ENCODE results near the gene GNA15. TPM values are rescaled to one million over a fixed set of nuclear protein-coding genes. Genes with fewer than 3 reads are reported as not detected.
"Not testable (repeated sequence)": the region's sequence is repeated elsewhere in the genome, so short reads cannot be mapped to it uniquely, and the experiment has no call there.

Gene GNA15
- total RNA-seq, 1 donor from 2014 or later: 0.82 TPM

DNA sequence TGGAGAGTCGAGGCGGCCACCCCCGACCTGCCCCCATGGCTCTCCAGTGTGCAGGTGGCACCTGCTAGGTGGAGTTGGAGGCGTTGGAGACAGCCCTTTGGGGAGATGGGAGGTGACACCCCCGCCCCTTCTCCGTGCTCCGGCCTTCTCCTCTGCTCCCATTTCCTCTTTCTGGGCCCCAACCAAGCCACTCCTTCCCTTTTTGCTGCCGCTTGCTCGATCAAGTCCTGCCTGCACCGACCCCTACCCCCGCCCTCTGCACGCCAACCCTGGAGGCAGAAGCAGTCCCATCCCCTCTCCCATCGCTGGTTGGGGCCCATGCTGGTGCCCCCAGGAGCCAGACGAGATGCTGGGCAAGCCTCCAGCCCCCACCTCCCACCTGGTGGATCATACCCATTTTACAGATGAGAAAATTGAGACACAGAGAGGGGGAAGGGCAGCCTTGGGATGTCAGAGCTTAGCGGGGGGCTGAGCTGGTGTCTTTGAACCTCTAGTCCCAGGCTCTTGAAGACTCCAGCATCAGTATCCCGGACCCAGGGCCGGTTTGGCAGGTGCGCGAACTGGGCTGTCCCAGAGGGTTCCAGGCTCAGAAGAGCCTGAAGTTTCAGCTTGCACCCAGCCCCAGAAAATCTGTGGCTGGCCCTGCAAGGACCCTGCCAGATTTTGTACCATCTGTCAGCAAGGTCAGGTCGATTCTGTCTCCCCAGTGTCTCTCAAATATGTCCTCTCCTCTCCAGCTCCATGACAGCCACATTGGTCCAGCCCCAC is 10.3 kb downstream of the GNA15 start:
- no peak for DNase-seq (ENCODE audit: low spot score in 2 of 2)

GRCh38 chr19:3146677-3147100 is 10.9 kb downstream of the GNA15 start:
- DNase-seq (ENCODE audit: low spot score in 2 of 2) (no peak), FAIRE-seq (no peak)

More for the DNA sequence above, 10.3 kb downstream of the GNA15 start:
- no peak for FAIRE-seq

DNA sequence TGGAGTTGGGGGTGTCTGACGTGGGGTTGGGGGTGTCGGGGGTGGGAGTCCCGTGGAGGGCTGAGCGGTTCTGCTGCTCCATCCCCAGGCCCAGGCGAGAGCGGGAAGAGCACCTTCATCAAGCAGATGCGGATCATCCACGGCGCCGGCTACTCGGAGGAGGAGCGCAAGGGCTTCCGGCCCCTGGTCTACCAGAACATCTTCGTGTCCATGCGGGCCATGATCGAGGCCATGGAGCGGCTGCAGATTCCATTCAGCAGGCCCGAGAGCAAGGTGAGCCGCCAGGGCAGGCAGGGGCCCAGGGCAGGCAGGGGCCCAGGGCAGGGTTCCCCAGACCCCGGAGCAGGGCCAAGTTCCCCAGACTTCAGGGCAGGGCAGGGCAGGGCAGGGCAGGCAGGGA is 12.7 kb downstream of the GNA15 start:
- no peak for FAIRE-seq
- no peak for DNase-seq (ENCODE audit: low spot score in 2 of 2)

DNA sequence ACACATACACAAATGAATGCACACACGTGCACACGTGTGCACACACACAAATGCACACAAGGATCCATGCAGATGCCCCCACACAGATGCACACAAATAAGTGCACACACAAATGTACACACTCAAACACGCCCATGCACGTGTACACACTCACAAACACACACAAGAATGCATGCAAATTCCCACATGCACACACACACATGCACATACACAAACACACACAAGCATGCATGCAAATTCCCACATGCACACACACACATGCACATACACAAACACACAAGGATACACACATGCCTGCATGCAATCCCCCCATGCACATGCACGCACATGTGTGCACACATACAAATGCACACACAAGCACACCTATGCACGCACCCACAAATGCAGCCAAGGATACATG is 13.3 kb downstream of the GNA15 start:
- DNase-seq (ENCODE audit: low spot score in 2 of 2) (no peak), FAIRE-seq (no peak)

GRCh38 chr19:3149526-3150505 is 14.0 kb downstream of the GNA15 start:
- FAIRE-seq (no peak), DNase-seq (ENCODE audit: low spot score in 2 of 2) (no peak)

GRCh38 chr19:3150739-3151329 is 15.0 kb downstream of the GNA15 start:
- DNase-seq (ENCODE audit: low spot score in 2 of 2): no peak
- FAIRE-seq: no peak

DNA sequence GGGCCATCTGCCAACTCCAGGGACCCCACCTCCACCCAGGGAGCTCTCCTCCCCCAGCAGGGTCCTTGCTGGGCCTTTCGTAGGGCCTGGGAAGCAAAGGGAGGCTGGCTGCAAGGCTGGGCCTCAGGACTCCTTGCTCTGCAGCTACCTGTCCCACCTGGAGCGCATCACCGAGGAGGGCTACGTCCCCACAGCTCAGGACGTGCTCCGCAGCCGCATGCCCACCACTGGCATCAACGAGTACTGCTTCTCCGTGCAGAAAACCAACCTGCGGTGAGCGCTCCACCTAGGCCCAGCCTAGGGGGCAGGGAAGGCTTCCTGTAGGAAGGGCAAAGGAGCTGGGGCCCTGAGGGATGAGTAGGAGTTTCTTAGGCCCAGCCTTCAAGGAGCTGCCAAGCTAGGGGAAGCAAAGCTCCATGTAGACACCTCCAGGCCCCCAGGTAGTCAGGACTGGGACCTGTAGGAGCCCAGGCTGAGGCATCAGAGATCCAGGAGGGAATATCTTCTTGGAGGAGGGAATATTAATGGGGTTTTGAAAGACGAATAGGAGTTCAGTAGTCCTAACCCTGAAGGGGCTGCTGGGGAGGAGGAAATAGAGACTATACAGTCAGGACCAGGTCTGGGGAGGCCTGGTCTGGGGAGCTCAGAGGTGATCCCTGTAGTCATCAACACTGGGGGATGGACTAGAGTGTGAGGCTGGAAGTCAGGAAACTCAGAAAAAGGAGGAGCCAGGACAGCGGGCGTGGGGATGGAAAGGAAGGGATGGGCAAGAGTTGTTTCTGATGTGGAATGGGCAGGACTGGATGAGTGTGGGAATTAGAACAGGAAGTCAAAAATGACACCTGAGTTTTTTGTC is 16.0 kb downstream of the GNA15 start:
- DNase-seq (ENCODE audit: low spot score in 2 of 2) (no peak), FAIRE-seq (no peak)

GRCh38 chr19:3152419-3152780 is 16.6 kb downstream of the GNA15 start:
- FAIRE-seq (no peak), DNase-seq (ENCODE audit: low spot score in 2 of 2) (no peak)

DNA sequence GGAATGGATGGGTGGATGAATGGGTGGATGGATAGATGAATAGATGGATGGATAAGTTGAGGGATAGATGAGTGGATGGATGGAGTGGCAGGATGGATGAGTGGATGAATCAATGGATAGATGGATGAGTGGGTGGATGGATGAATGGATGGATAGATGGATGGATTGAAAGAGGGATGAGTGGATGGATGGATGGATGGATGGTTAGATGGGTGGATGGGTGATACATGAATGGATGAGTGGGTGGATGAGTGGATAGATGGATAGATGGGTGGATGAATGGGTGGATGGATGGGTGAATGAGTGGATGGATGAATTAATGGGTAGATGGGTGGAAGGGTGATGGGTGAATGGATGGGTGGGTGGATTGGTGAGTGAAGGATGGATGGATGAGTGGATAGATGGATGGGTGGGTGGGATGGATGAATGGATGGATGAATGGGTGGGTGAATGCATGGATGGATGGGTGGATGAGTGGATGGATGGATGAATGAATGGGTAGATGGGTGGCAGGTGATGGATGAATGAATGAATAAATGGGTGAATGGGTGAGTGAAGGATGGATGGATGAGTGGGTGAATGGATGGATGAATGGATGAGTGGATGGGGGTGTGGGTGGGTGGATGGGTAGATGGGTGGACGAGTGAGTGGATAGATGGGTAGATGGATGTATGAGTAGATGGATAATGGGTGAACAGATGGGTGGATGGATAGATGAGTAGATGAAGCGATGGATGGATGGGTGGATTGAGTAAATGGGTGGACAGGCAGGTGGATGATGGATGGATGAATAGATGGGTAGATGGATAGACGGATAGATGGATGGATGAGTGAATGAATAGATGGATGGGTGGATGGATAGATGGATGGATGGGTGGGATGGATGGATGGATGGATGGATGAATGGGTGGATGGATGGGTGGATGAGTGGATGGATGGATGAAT is 17.7 kb downstream of the GNA15 start:
- no peak for FAIRE-seq

DNA sequence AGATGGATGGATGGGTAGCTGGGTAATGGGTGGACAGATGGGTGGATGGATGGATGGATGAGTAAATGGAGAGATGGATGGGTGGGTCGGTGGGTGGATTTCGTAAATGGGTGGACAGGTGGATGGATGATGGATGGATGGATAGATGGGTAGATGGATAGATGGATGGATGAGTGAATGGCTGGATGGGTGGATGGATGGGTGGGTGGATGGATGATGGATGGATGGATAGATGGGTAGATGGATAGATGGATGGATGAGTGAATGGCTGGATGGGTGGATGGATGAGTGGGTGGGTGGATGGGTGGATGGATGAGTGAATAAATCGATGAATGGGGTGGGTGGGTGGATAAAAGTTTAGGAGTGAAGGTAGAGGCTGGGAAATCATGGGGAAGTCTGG is 18.6 kb downstream of the GNA15 start:
- not testable (repeated sequence) for FAIRE-seq

More for the DNA sequence above, 17.7 kb downstream of the GNA15 start:
- no peak for DNase-seq (ENCODE audit: low spot score in 2 of 2)

GRCh38 chr19:3154957-3155736 is 19.3 kb downstream of the GNA15 start:
- DNase-seq (ENCODE audit: low spot score in 2 of 2) (no peak), FAIRE-seq (no peak)

More for the DNA sequence above, 18.6 kb downstream of the GNA15 start:
- DNase-seq (ENCODE audit: low spot score in 2 of 2): not testable (repeated sequence)

GRCh38 chr19:3157096-3157845 is 21.4 kb downstream of the GNA15 start:
- DNase-seq (ENCODE audit: low spot score in 2 of 2) (no peak), FAIRE-seq (no peak)

- FAIRE-seq: no peak
- no peak for DNase-seq (ENCODE audit: low spot score in 2 of 2)
These were observed 23.7 kb downstream of the GNA15 start for GRCh38 chr19:3159565-3159964.

DNA sequence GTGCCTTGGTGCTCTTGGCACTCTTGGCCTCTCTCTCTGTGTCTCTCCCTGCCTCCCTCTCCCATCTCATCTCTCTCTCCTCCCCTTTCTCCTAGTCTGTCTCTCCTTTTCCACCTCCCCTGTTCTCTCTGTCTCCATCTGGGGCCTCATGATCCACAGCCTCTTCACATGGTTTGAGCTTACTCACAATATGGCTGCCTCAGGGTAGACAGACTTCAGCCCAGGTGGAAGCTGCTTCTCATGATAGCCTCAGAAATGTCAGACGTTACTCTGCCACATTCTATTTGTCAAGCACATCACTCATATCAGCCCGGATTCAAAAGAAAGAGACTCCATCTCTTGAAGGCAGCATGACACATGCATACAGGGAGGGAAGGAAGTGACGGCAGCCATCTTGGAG is 24.4 kb downstream of the GNA15 start:
- no peak for FAIRE-seq
- DNase-seq (ENCODE audit: low spot score in 2 of 2): no peak

GRCh38 chr19:3161453-3161852 is 25.6 kb downstream of the GNA15 start:
- DNase-seq (ENCODE audit: low spot score in 2 of 2) (no peak), FAIRE-seq (no peak)

DNA sequence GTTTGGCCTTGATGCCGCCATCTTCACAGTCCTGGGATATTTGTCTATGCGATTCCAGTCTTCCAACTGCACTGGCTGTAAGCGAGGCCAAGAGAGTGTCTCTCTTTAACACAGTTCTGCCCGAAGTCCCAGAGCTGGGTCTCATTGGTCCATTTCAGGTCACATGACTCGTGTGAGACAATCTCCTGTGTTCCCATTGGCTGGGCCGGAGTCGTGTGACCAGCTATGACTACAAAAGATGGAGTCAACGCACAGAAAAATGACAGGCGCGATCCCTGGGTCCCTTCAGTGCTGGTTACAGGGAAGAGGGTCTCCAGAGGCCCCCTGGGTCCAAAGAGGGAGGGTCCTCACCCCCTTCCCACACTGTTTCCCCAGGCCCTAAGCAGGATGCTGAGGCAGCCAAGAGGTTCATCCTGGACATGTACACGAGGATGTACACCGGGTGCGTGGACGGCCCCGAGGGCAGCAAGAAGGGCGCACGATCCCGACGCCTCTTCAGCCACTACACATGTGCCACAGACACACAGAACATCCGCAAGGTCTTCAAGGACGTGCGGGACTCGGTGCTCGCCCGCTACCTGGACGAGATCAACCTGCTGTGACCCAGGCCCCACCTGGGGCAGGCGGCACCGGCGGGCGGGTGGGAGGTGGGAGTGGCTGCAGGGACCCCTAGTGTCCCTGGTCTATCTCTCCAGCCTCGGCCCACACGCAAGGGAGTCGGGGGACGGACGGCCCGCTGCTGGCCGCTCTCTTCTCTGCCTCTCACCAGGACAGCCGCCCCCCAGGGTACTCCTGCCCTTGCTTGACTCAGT is 26.8 kb downstream of the GNA15 start:
- DNase-seq (ENCODE audit: low spot score in 2 of 2): no peak
- no peak for FAIRE-seq

All from frontal cortex (tissue), 4 donors.